Neuron (in vitro differentiated cells): ENCODE data around the gene CCDC148.
"Not testable (repeated sequence)": the region's sequence is repeated elsewhere in the genome, so short reads cannot be mapped to it uniquely, and the experiment has no call there.

ENCODE experiments used
- H2AFZ ChIP-seq: one replicate; pipeline ENCODE4 v1.6.1; 2013; ENCODE audit warnings: low read depth, mild to moderate bottlenecking, inconsistent platforms, low read length, moderate library complexity
- H3K27me3 ChIP-seq: one replicate; pipeline ENCODE4 v1.6.1; 2013; ENCODE audit warnings: low read length; ENCODE audit not compliant: insufficient read depth
- H3K36me3 ChIP-seq: one replicate; pipeline ENCODE4 v1.6.1; 2013; ENCODE audit warnings: low read length; ENCODE audit not compliant: insufficient read depth
- H3K4me1 ChIP-seq: one replicate; pipeline ENCODE4 v1.6.1; 2013; ENCODE audit warnings: low read length; ENCODE audit not compliant: insufficient read depth
- H3K4me3 ChIP-seq: 2 replicates; pipeline ENCODE4 v1.5.1; 2013; ENCODE audit warnings: mild to moderate bottlenecking, low read length, moderate library complexity
- H3K9me3 ChIP-seq: one replicate; pipeline ENCODE4 v1.6.1; 2013; ENCODE audit warnings: low read length

Gene CCDC148

GRCh38 chr2:158457092-158457825 lies 706 bp upstream of the CCDC148 start:
- Histone ChIP-seq H2AFZ (peak overlapping the region; percentile 97), H3K27me3 (peaks cover 5% of the 10 kb centered on the region), H3K4me3 (peak overlapping the region; percentile 71), H3K4me1 (peaks cover 25% of the 10 kb centered on the region), H3K36me3 (no peaks in the 10 kb centered on the region), H3K9me3 (no peaks in the 10 kb centered on the region)

GRCh38 chr2:158443606-158444005 lies 12.9 kb downstream of the CCDC148 start:
- H2AFZ ChIP-seq = no peak overlapping the region
- no peaks in the 10 kb centered on the region for H3K4me1 ChIP-seq
- H3K4me3 ChIP-seq = no peak overlapping the region
- no peaks in the 10 kb centered on the region for H3K36me3 ChIP-seq
- H3K9me3 ChIP-seq = no peaks in the 10 kb centered on the region
- H3K27me3 ChIP-seq = no peaks in the 10 kb centered on the region

- not testable (repeated sequence) for H2AFZ ChIP-seq, H3K4me3 ChIP-seq, H3K4me1 ChIP-seq, H3K27me3 ChIP-seq, H3K36me3 ChIP-seq, H3K9me3 ChIP-seq
These were observed 17.5 kb downstream of the CCDC148 start for GRCh38 chr2:158439062-158439461.

- not testable (repeated sequence) for H3K36me3 ChIP-seq
These were observed 22.8 kb downstream of the CCDC148 start for GRCh38 chr2:158433716-158434115.

DNA sequence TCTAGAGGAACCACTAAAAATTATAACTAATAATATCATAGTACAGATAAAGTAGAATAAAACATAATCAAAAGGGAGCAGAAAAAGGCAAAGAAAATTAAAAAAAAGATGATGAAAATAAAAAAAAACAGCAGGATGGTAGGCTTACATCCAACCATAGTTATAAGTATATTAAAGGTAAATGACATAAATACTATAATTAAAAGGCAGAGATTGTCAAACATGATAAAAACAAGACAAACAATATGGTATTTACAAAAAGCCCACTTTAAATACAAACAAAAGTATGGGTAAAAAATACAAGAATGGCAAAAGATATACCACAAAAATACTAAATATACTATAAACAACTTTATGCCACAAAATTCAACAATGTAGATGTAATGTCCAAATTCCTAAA lies 24.4 kb downstream of the CCDC148 start:
- H3K36me3 ChIP-seq = no peaks in the 10 kb centered on the region
- H3K9me3 ChIP-seq = peaks cover 5% of the 10 kb centered on the region
- H2AFZ ChIP-seq = no peak overlapping the region
- no peaks in the 10 kb centered on the region for H3K27me3 ChIP-seq
- no peaks in the 10 kb centered on the region for H3K4me1 ChIP-seq
- H3K4me3 ChIP-seq = no peak overlapping the region

More at GRCh38 chr2:158433716-158434115, 22.8 kb downstream of the CCDC148 start:
- not testable (repeated sequence) for H3K4me1 ChIP-seq, H3K27me3 ChIP-seq, H2AFZ ChIP-seq, H3K4me3 ChIP-seq, H3K9me3 ChIP-seq

- no peaks in the 10 kb centered on the region for H3K4me1 ChIP-seq
- H2AFZ ChIP-seq = no peak overlapping the region
- peaks cover 3% of the 10 kb centered on the region for H3K9me3 ChIP-seq
- H3K4me3 ChIP-seq = no peak overlapping the region
- H3K27me3 ChIP-seq = no peaks in the 10 kb centered on the region
- H3K36me3 ChIP-seq = no peaks in the 10 kb centered on the region
These were observed 42.0 kb downstream of the CCDC148 start for GRCh38 chr2:158414538-158414937.

GRCh38 chr2:158413581-158413980 lies 43.0 kb downstream of the CCDC148 start:
- no peaks in the 10 kb centered on the region for H3K36me3 ChIP-seq
- H2AFZ ChIP-seq = no peak overlapping the region
- H3K4me3 ChIP-seq = no peak overlapping the region
- no peaks in the 10 kb centered on the region for H3K27me3 ChIP-seq
- no peaks in the 10 kb centered on the region for H3K4me1 ChIP-seq
- H3K9me3 ChIP-seq = peaks cover 3% of the 10 kb centered on the region

GRCh38 chr2:158412206-158412605 lies 44.3 kb downstream of the CCDC148 start:
- Histone ChIP-seq H3K9me3 (peaks cover 3% of the 10 kb centered on the region), H3K4me1 (no peaks in the 10 kb centered on the region), H3K27me3 (no peaks in the 10 kb centered on the region), H3K36me3 (no peaks in the 10 kb centered on the region), H3K4me3 (no peak overlapping the region), H2AFZ (no peak overlapping the region)

GRCh38 chr2:158411748-158412147 lies 44.8 kb downstream of the CCDC148 start:
- Histone ChIP-seq H3K9me3 (peaks cover 3% of the 10 kb centered on the region), H3K4me3 (no peak overlapping the region), H2AFZ (no peak overlapping the region), H3K4me1 (no peaks in the 10 kb centered on the region), H3K27me3 (no peaks in the 10 kb centered on the region), H3K36me3 (no peaks in the 10 kb centered on the region)

DNA sequence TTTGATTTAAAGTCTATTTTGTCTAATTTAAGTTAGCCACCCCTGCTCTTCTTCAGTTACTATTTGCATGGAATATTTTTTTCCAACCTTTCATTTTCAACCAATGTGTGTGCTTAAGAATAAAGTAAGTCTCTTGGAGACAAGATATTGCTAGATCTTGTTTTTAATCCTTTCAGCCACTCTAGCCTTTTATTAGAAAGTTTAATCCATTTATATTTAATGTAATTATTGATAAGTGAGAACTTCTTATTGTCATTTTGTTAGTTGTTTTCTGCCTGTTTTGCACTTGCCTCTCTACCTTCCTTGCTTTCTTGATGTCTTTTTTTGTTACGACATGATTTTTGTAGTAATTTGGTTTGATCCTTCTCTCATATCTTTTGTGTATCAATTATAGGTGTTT lies 46.4 kb downstream of the CCDC148 start:
- no peaks in the 10 kb centered on the region for H3K4me1 ChIP-seq
- H3K36me3 ChIP-seq = no peaks in the 10 kb centered on the region
- no peak overlapping the region for H3K4me3 ChIP-seq
- H3K9me3 ChIP-seq = peaks cover 3% of the 10 kb centered on the region
- no peak overlapping the region for H2AFZ ChIP-seq
- no peaks in the 10 kb centered on the region for H3K27me3 ChIP-seq

- H2AFZ ChIP-seq = no peak overlapping the region
- no peaks in the 10 kb centered on the region for H3K36me3 ChIP-seq
- H3K27me3 ChIP-seq = no peaks in the 10 kb centered on the region
- no peaks in the 10 kb centered on the region for H3K4me1 ChIP-seq
- H3K4me3 ChIP-seq = no peak overlapping the region
- H3K9me3 ChIP-seq = peaks cover 3% of the 10 kb centered on the region
These were observed 49.5 kb downstream of the CCDC148 start for GRCh38 chr2:158407031-158407430.

- Histone ChIP-seq H3K27me3 (no peaks in the 10 kb centered on the region), H2AFZ (no peak overlapping the region), H3K36me3 (no peaks in the 10 kb centered on the region), H3K4me1 (no peaks in the 10 kb centered on the region), H3K9me3 (no peaks in the 10 kb centered on the region), H3K4me3 (no peak overlapping the region)
These were observed 51.2 kb downstream of the CCDC148 start for GRCh38 chr2:158405341-158405740.

DNA sequence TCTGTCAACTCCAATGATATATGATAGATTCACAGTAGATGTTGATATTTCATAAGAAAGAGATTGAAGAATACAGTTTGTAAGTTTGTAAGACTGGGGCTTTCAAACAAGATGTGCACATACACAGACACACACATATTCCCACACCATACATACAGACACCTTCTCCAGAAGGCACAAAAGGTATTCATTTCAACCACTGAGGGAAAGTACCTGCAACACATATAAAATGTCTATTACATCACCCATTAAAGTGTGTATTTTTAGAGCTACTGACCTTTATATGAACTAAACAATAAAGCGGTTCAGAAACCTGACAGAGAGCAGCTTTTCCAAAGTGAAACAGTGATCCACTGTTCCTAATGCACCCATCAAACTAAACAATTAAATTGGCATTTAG lies 53.3 kb downstream of the CCDC148 start:
- H3K27me3 ChIP-seq = no peaks in the 10 kb centered on the region
- H3K4me3 ChIP-seq = no peak overlapping the region
- no peaks in the 10 kb centered on the region for H3K9me3 ChIP-seq
- no peaks in the 10 kb centered on the region for H3K4me1 ChIP-seq
- H3K36me3 ChIP-seq = no peaks in the 10 kb centered on the region
- H2AFZ ChIP-seq = no peak overlapping the region

DNA sequence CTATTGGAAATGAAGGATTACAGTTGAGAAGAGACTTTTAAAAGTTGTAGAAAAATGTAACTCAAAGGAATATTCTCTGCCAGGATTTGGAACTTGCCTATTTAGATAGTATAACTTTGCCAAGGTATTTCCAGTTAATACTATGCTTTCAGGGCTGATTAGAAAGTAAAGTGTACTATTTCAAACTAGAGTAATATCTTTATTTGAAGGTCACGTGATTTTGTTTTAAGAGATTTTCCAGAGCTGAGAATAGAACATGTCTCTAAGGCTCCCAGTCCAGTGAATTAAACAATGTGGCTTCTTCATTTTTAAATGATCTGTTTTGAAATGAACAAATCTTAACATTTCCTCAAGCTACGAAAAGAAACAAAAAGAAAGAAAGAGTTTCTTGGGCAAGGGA lies 53.9 kb downstream of the CCDC148 start:
- Histone ChIP-seq H3K9me3 (no peaks in the 10 kb centered on the region), H3K4me3 (no peak overlapping the region), H3K36me3 (no peaks in the 10 kb centered on the region), H3K27me3 (no peaks in the 10 kb centered on the region), H2AFZ (no peak overlapping the region), H3K4me1 (no peaks in the 10 kb centered on the region)
